ENCODE measurements around the gene METTL16. TPM values are rescaled to one million over a fixed set of nuclear protein-coding genes. Genes with fewer than 3 reads are reported as not detected.

Gene METTL16
- total and polyA plus RNA-seq, 9 of the 15 experiments (the other 6 are each of a cell fraction or from before 2014, with no cell fraction given): 12.1 to 30.5 (median 19.8) TPM

GRCh38 chr17:2398655-2399571, 112.8 kb downstream of the METTL16 start (continued):
- TF ChIP-seq, protein P1, sequence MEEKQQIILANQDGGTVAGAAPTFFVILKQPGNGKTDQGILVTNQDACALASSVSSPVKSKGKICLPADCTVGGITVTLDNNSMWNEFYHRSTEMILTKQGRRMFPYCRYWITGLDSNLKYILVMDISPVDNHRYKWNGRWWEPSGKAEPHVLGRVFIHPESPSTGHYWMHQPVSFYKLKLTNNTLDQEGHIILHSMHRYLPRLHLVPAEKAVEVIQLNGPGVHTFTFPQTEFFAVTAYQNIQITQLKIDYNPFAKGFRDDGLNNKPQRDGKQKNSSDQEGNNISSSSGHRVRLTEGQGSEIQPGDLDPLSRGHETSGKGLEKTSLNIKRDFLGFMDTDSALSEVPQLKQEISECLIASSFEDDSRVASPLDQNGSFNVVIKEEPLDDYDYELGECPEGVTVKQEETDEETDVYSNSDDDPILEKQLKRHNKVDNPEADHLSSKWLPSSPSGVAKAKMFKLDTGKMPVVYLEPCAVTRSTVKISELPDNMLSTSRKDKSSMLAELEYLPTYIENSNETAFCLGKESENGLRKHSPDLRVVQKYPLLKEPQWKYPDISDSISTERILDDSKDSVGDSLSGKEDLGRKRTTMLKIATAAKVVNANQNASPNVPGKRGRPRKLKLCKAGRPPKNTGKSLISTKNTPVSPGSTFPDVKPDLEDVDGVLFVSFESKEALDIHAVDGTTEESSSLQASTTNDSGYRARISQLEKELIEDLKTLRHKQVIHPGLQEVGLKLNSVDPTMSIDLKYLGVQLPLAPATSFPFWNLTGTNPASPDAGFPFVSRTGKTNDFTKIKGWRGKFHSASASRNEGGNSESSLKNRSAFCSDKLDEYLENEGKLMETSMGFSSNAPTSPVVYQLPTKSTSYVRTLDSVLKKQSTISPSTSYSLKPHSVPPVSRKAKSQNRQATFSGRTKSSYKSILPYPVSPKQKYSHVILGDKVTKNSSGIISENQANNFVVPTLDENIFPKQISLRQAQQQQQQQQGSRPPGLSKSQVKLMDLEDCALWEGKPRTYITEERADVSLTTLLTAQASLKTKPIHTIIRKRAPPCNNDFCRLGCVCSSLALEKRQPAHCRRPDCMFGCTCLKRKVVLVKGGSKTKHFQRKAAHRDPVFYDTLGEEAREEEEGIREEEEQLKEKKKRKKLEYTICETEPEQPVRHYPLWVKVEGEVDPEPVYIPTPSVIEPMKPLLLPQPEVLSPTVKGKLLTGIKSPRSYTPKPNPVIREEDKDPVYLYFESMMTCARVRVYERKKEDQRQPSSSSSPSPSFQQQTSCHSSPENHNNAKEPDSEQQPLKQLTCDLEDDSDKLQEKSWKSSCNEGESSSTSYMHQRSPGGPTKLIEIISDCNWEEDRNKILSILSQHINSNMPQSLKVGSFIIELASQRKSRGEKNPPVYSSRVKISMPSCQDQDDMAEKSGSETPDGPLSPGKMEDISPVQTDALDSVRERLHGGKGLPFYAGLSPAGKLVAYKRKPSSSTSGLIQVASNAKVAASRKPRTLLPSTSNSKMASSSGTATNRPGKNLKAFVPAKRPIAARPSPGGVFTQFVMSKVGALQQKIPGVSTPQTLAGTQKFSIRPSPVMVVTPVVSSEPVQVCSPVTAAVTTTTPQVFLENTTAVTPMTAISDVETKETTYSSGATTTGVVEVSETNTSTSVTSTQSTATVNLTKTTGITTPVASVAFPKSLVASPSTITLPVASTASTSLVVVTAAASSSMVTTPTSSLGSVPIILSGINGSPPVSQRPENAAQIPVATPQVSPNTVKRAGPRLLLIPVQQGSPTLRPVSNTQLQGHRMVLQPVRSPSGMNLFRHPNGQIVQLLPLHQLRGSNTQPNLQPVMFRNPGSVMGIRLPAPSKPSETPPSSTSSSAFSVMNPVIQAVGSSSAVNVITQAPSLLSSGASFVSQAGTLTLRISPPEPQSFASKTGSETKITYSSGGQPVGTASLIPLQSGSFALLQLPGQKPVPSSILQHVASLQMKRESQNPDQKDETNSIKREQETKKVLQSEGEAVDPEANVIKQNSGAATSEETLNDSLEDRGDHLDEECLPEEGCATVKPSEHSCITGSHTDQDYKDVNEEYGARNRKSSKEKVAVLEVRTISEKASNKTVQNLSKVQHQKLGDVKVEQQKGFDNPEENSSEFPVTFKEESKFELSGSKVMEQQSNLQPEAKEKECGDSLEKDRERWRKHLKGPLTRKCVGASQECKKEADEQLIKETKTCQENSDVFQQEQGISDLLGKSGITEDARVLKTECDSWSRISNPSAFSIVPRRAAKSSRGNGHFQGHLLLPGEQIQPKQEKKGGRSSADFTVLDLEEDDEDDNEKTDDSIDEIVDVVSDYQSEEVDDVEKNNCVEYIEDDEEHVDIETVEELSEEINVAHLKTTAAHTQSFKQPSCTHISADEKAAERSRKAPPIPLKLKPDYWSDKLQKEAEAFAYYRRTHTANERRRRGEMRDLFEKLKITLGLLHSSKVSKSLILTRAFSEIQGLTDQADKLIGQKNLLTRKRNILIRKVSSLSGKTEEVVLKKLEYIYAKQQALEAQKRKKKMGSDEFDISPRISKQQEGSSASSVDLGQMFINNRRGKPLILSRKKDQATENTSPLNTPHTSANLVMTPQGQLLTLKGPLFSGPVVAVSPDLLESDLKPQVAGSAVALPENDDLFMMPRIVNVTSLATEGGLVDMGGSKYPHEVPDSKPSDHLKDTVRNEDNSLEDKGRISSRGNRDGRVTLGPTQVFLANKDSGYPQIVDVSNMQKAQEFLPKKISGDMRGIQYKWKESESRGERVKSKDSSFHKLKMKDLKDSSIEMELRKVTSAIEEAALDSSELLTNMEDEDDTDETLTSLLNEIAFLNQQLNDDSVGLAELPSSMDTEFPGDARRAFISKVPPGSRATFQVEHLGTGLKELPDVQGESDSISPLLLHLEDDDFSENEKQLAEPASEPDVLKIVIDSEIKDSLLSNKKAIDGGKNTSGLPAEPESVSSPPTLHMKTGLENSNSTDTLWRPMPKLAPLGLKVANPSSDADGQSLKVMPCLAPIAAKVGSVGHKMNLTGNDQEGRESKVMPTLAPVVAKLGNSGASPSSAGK (IDR thresholded peaks at IDR 0.05): no peak
- TF ChIP-seq ZEB2 (IDR thresholded peaks at IDR 0.05) (no peak), HMG20A (CRISPR knock-in tag; conservative IDR thresholded peaks at IDR 0.05) (no peak), ZNF766 (CRISPR knock-in tag; conservative IDR thresholded peaks at IDR 0.05) (no peak; the same call in 1 of the 2 replicates), PHF8 (IDR thresholded peaks at IDR 0.05; ENCODE audit: borderline replicate concordance, low read length) (peak; percentile 9; the same call in 1 of the 2 replicates), MED1 (CRISPR knock-in tag; IDR thresholded peaks at IDR 0.05; ENCODE audit: borderline replicate concordance) (no peak), NFXL1 (CRISPR knock-in tag; IDR thresholded peaks at IDR 0.05) (no peak), PURB (CRISPR knock-in tag; IDR thresholded peaks at IDR 0.05; ENCODE audit: low read depth) (no peak), C11orf30 (IDR thresholded peaks at IDR 0.05; ENCODE audit: low read depth) (peak; percentile 60)
- TF ChIP-seq, protein P2, sequence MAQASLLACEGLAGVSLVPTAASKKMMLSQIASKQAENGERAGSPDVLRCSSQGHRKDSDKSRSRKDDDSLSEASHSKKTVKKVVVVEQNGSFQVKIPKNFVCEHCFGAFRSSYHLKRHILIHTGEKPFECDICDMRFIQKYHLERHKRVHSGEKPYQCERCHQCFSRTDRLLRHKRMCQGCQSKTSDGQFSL (CRISPR knock-in tag; IDR thresholded peaks at IDR 0.05): no peak
- TF ChIP-seq, protein P2 (tag; IDR thresholded peaks at IDR 0.05): peak in 1 of 2 experiments; percentile 67; a peak in 2 of 4 replicates
- TF ChIP-seq, protein P3, sequence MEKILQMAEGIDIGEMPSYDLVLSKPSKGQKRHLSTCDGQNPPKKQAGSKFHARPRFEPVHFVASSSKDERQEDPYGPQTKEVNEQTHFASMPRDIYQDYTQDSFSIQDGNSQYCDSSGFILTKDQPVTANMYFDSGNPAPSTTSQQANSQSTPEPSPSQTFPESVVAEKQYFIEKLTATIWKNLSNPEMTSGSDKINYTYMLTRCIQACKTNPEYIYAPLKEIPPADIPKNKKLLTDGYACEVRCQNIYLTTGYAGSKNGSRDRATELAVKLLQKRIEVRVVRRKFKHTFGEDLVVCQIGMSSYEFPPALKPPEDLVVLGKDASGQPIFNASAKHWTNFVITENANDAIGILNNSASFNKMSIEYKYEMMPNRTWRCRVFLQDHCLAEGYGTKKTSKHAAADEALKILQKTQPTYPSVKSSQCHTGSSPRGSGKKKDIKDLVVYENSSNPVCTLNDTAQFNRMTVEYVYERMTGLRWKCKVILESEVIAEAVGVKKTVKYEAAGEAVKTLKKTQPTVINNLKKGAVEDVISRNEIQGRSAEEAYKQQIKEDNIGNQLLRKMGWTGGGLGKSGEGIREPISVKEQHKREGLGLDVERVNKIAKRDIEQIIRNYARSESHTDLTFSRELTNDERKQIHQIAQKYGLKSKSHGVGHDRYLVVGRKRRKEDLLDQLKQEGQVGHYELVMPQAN (IDR thresholded peaks at IDR 0.05; ENCODE audit: borderline replicate concordance): no peak

All from K562 (cell line).